HL-60/S4 (cell line): ENCODE results near the gene KLHL28.

Experiments used
- in situ Hi-C: fragments of 300-500 bp; cut with MboI; formaldehyde crosslinking; loops from 2 replicates; pipeline ENCODE4 v1.14.3; 2022; ENCODE audit warnings: low sequenced_read_pairs

The KLHL28 gene

DNA sequence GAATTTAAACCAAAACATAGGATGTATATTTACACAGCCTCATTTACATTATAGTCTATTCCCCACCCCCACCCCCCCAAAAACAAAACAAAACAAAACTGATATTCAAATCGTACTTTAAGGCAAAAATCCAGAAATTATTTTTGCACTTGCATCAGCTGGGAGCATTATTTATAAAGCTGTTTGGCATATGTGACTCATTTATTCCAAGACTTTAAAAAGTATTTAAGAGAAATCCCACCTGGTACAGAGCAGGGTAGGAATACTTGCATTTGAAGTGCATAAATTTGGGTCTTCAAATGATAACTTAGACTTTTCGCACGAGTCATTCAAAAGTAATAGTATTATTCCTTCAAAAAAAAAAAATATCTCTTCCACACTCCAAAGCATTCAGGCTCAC is 1.1 kb downstream of the KLHL28 start:
- in situ Hi-C loops = no loop called here

DNA sequence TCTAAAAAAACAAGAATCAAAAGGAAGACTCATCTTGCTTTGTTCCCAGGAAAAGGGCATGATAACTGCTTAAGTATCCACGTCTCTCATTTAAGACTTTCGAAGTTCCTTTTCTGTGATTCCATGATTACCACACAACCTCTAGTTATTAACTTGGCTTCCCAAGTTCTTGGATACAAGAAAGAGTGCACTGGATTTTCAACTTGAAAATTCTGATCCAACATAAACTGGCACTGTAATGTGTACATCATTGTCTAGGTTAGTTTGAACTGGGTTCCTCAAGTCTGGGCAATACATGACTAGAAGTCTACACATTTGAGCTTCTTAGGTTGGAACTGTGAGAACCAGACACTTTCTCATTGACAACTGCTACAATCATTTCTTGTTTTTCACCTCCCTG is 1.6 kb downstream of the KLHL28 start:
- in situ Hi-C loops = no loop called here

DNA sequence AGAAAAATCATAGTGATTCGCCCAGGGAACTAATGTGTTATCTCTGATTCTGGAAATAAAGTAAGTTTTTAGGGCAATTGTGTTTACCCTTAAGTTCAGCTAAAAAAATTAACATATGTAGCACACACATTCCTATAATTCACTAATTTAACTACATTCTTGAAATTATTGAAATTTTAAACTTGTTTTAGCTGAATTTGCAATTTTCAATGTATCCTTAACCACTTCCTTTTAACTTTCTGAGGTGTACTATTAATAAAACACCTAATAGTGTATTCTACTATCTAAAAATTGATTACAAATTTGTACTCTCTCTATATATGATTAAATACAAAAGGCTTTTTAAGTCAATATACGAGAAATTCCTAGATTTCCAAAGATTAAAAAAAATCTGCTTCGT is 2.2 kb downstream of the KLHL28 start:
- in situ Hi-C loops = no loop called here

DNA sequence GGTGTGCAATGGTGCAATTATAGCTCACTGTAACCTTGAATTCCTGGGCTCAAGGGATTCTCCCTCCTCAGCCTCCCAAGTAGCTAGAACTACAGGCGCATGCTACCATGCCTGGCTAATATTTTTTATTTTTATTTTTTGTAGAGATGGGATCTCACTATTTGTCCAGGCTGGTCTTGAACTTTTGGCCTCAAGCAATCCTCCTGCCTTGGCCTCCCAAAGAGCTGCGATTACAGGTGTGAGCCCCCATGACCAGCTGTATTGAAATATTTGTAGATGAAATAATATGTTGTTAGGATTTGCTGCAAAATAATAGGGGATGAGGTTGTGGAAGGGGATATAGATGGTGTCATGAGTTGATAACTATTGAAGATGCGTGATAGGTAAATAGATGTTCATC is 4.9 kb downstream of the KLHL28 start:
- in situ Hi-C loops = no loop called here

GRCh38 chr14:44955528-44955927 is 6.2 kb downstream of the KLHL28 start:
- in situ Hi-C loops = no loop called here

DNA sequence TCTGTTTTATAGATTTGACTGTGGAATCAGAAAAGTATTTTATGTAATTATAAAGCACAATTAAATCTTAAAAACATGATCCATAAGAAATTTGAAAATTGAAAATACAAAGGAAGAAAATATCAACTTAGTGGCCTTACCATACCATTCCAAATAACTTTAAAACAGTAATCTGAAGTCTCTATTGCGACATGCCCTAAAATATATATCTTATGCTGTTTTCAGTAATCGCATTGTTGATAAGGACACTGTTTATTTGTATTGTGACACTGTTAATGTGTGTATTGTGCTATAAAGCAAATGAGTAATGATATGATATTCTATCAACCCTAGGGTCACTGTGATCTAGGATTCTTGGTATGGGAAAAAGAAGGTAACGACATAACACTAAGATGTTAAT is 7.0 kb downstream of the KLHL28 start:
- in situ Hi-C loops = no loop called here

GRCh38 chr14:44952391-44953110 is 9.2 kb downstream of the KLHL28 start:
- in situ Hi-C loops = no loop called here

DNA sequence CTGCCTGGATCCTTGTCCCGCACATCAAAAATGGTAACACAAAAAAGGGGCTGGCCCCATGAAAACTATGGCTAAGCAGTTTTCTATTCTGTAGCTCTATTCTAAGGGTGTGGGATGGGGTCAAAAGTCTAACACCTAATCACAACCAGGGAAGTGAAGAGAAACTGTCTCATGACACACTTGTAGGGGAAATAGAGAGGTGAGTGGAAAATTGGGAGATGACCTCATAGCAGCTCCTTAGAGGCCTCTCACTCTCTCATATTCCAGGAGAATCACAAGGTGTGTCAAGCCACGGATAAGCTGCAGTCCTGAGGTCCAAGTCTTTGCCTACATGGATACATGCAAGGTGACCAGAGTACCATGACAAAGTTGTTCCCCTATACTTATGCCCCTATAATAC is 10.7 kb downstream of the KLHL28 start:
- in situ Hi-C loops = no loop called here

DNA sequence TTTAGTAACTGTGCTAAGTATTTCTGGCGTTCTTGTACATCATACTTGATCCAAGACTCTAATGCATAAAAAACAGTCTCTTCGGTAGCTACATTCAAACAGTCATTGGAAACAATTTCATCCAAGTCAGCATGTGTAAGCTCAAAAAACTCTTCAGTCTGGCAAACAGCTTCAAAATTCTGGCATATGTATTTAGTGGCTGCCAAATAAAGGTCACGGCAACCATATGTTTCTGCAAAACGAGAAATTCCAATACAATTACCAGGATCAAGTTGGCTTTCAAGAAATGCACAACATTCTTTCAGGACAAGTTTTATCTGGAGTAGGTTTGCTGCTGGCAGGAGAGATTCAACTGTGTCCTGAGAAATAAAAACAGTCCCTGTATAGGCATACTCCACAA is 16.5 kb downstream of the KLHL28 start:
- in situ Hi-C loops = no loop called here

GRCh38 chr14:44944107-44944506 is 17.6 kb downstream of the KLHL28 start:
- in situ Hi-C loops = no loop called here

GRCh38 chr14:44942436-44942835 is 19.3 kb downstream of the KLHL28 start:
- in situ Hi-C loops = no loop called here

DNA sequence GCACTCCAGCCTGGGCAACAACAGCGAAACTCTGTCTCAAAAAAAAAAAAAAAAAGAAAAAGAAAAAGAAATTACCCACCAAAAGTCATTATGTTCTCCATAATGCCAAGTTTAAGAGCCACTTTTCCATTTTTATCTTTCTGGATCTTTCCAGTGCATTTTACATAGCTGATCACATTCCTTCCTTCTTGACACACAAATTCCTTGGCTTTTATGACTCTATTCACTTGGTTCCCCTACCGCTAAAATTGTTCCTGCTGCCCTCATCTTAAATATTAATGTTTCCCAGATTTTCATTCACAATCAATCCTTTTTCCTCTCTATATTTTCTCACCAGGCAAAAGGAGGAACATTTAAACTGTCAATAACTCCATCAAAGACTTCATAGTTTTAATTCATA is 20.2 kb downstream of the KLHL28 start:
- in situ Hi-C loops = no loop called here

- in situ Hi-C loops = no loop called here
Measured at GRCh38 chr14:44940944-44941343, 20.8 kb downstream of the KLHL28 start.

GRCh38 chr14:44940211-44940610 is 21.5 kb downstream of the KLHL28 start:
- in situ Hi-C loops = no loop called here

DNA sequence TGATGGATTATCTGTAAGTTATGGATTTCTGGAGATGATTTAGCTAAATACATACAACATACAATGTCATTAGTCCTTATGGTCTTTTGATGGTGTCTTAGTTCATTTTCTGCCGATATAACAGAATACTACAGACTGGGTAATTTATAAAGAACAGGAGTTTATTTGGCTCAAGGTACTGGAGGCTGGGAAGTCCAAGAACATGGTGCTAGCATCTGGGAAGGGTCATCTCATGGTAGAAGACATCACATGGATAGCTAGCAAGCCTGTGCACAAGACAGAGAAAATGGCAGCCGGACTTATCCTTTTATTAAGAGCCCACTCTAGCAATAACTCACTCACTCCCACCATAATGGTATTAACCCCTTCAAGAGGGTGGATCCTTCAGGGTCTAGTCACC is 24.2 kb downstream of the KLHL28 start:
- in situ Hi-C loops = no loop called here

DNA sequence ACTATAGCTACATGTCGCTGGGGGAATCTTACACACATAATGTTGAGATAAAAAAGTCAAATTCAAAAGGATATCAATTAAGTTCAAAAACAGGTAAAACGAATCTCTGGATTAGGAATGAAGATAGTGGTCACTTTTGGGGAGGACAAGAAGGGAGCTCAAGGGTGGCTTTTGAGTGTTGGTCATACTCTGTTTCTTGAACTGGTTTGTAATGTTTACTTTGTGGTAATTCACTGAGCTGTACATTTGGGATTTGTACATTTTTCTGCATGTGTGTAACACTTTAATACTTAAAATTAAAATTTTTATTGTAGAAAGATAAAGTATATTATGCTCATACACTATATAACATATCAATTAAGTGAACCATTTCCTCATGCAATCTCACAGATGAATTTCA is 26.6 kb downstream of the KLHL28 start:
- in situ Hi-C loops = no loop called here

GRCh38 chr14:44928793-44929192 is 33.0 kb downstream of the KLHL28 start:
- in situ Hi-C loops = no loop called here

DNA sequence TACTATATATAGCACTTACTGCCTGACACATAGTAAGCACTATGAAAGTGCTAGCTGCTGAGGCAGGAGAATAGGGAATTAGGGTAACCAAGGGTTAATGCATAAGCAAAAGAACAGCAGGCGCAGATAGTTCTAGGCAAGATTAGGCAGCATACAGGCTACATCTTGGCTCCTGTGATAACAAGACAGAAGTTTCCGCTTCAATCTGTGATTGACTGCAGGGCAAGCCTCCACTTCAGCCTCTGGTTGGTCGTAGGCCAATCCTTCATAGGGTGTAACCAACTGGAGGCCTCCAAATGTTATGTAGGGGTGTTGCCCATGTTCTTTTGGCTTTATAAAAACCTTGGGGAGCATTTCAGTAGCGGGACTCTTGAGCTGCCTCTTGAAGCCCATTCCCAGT is 46.9 kb downstream of the KLHL28 start:
- in situ Hi-C loops = loop anchor here (25.0 kb wide), 1 partner anchor 347 kb away; the partner anchor contains the start of gene MIS18BP1

GRCh38 chr14:44912041-44912869 is 49.5 kb downstream of the KLHL28 start:
- in situ Hi-C loops = loop anchor here (25.0 kb wide), 1 partner anchor 350 kb away; the partner anchor contains the start of gene MIS18BP1

DNA sequence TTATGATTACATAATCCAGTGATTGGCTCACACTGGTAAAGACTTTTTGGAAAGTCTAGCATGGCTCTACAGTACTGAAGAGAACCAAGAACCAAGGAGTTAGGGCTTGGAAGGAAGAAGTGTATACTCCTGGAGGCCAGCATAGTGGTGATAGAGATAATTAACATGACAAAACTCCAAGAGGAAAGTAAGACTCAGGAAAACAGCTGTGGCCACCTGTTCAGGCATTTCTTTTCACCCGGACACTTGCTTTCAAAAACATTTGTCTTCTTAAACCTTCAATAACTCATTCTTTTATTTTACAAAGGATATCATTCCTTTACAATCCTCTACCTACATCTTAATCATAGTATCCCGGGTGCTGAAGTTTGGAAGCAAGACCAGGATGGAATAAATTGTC is 50.9 kb downstream of the KLHL28 start:
- in situ Hi-C loops = loop anchor here (25.0 kb wide), 1 partner anchor 351 kb away; the partner anchor contains the start of gene MIS18BP1

- in situ Hi-C loops = loop anchor here (25.0 kb wide), 1 partner anchor 361 kb away; the partner anchor contains the start of gene MIS18BP1
Measured at GRCh38 chr14:44901696-44902095, 60.1 kb downstream of the KLHL28 start.

DNA sequence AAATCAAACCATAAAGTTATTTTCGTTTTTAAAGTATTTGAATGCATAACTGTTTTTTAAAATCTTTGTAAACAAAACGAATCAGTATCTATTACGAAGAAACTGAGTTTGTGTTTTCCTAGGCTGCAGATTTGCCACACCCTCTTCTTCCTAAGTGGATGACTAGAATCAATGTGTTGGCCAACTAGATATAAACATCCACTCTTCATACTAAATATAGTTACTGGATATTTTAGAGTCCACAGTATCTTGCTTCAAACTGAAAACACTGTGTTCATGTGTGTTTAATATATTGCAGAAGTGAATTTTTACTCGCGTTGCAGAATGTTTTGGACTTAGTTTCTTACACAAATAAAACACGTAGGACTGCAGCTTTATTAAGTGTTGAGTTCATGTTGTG is 63.2 kb downstream of the KLHL28 start:
- in situ Hi-C loops = no loop called here
